CD4-positive, alpha-beta T cell treated with Interleukin-4 for 1 hour (primary cell): ENCODE measurements around the gene NFIC.
"Not testable (repeated sequence)": the region's sequence is repeated elsewhere in the genome, so short reads cannot be mapped to it uniquely, and the experiment has no call there.

Experiments used
- DNase-seq, 2 donors: peaks; one replicate each; pipeline ENCODE4 v3.0.0-alpha.2; 2020 to 2022

NFIC gene

GRCh38 chr19:3365836-3366752 lies at the start of gene NFIC:
Gene NFIC, plus strand, starts transcription at chr19:3366583. Its CDS starts 54 bp downstream, at chr19:3366637.
- peak; percentile 35 to 42 for DNase-seq

- DNase-seq, result no peak
Observed at GRCh38 chr19:3316659-3317207, 49.6 kb upstream of the NFIC start.

- DNase-seq, result no peak
Observed at GRCh38 chr19:3319643-3320353, 46.6 kb upstream of the NFIC start.

- no peak for DNase-seq
Observed at GRCh38 chr19:3320354-3320670, 46.1 kb upstream of the NFIC start.

- DNase-seq, result no peak
Observed at GRCh38 chr19:3320853-3321252, 45.5 kb upstream of the NFIC start.

GRCh38 chr19:3321696-3322095 lies 44.7 kb upstream of the NFIC start:
- no peak for DNase-seq

- DNase-seq, result no peak
Observed at GRCh38 chr19:3322199-3322978, 44.0 kb upstream of the NFIC start.

- DNase-seq, result no peak
Observed at GRCh38 chr19:3323026-3323425, 43.4 kb upstream of the NFIC start.

- no peak for DNase-seq
Observed at GRCh38 chr19:3323658-3324057, 42.7 kb upstream of the NFIC start.

- peak; percentile 66 to 70 for DNase-seq
Observed at GRCh38 chr19:3324405-3324856, 42.0 kb upstream of the NFIC start.

GRCh38 chr19:3325451-3325850 lies 40.9 kb upstream of the NFIC start:
- DNase-seq, result no peak

GRCh38 chr19:3328743-3329142 lies 37.6 kb upstream of the NFIC start:
- no peak for DNase-seq

GRCh38 chr19:3330047-3330446 lies 36.3 kb upstream of the NFIC start:
- DNase-seq, result no peak

- not testable (repeated sequence) for DNase-seq
Observed at GRCh38 chr19:3332232-3332631, 34.2 kb upstream of the NFIC start.

GRCh38 chr19:3333020-3333583 lies 33.3 kb upstream of the NFIC start:
- no peak for DNase-seq

GRCh38 chr19:3333662-3334061 lies 32.7 kb upstream of the NFIC start:
- DNase-seq, result no peak

GRCh38 chr19:3334749-3335430 lies 31.5 kb upstream of the NFIC start:
- not testable (repeated sequence) for DNase-seq

GRCh38 chr19:3335431-3336350 lies 30.7 kb upstream of the NFIC start:
- DNase-seq, result no peak

- no peak for DNase-seq
Observed at GRCh38 chr19:3336351-3336679, 30.1 kb upstream of the NFIC start.

- no peak for DNase-seq
Observed at GRCh38 chr19:3336680-3337523, 29.5 kb upstream of the NFIC start.
